ENCODE data around the gene SYNJ2.
"Not testable (repeated sequence)": the region's sequence is repeated elsewhere in the genome, so short reads cannot be mapped to it uniquely, and the experiment has no call there.

The SYNJ2 gene

GRCh38 chr6:157937916-157938315, 43.7 kb upstream of the SYNJ2 start:
- no peak overlapping the region for H3K14ac ChIP-seq (ENCODE audit: low read length)
- WGBS, 2 donors (ENCODE audit: extremely low coverage in 2 of 2, insufficient read length in 2 of 2, insufficient replicate concordance in 1 of 2) = no CpG with 5 or more reads among the region's 6 CpGs

GRCh38 chr6:157940375-157941036, 41.2 kb upstream of the SYNJ2 start:
- H3K4ac ChIP-seq (ENCODE audit: low read length); DNase-seq (ENCODE audit: low spot score); H3K27me3 ChIP-seq (ENCODE audit: control insufficient read depth in 3 of 3, insufficient read depth in 3 of 3, low read depth in 1 of 3, low read length in 3 of 3); H3K14ac ChIP-seq (ENCODE audit: low read length); H3K4me2 ChIP-seq (ENCODE audit: insufficient read depth, low read length, poor library complexity, severe bottlenecking); H4K91ac ChIP-seq (ENCODE audit: low read depth, low read length, poor library complexity); H3K4me3 ChIP-seq (ENCODE audit: low read length in 2 of 2); H3K9me3 ChIP-seq (replicated peaks in 1 of 2; ENCODE audit: control insufficient read depth in 2 of 2, insufficient read depth in 1 of 2, low read depth in 1 of 2, low read length in 2 of 2); H2AK5ac ChIP-seq (ENCODE audit: low read depth, low read length); H2BK5ac ChIP-seq (ENCODE audit: low read length); H2BK15ac ChIP-seq (ENCODE audit: low read length); H2BK12ac ChIP-seq (ENCODE audit: low read length); H3K18ac ChIP-seq (ENCODE audit: low read length); H2AFZ ChIP-seq (ENCODE audit: low read length); H3K23ac ChIP-seq (ENCODE audit: low read depth, low read length, poor library complexity); H3K79me1 ChIP-seq (ENCODE audit: low read depth, low read length); H3K9ac ChIP-seq (ENCODE audit: low read depth, low read length, poor library complexity); H3K27ac ChIP-seq (replicated peaks; ENCODE audit: low read length); H3K4me1 ChIP-seq (ENCODE audit: control insufficient read depth in 2 of 2, insufficient read depth in 1 of 2, low read depth in 1 of 2, low read length in 2 of 2); H4K8ac ChIP-seq (ENCODE audit: low read depth, low read length); H2BK120ac ChIP-seq (ENCODE audit: low read depth, low read length): not testable (repeated sequence)
- H3K36me3 ChIP-seq (replicated peaks in 1 of 2; ENCODE audit: control insufficient read depth in 2 of 2, insufficient read depth in 2 of 2, low read length in 2 of 2) = peaks cover 23 to 94% of the 10 kb centered on the region in 2 donors
- WGBS, 2 donors (ENCODE audit: extremely low coverage in 2 of 2, insufficient read length in 2 of 2, insufficient replicate concordance in 1 of 2) = no CpG with 5 or more reads among the region's 12 CpGs

More at GRCh38 chr6:157937916-157938315, 43.7 kb upstream of the SYNJ2 start:
- Histone ChIP-seq H3K4me3 (ENCODE audit: low read length in 2 of 2) (no peak overlapping the region), H3K4ac (ENCODE audit: low read length) (no peak overlapping the region), H3K9me3 (replicated peaks in 1 of 2; ENCODE audit: control insufficient read depth in 2 of 2, insufficient read depth in 1 of 2, low read depth in 1 of 2, low read length in 2 of 2) (no peaks in the 10 kb centered on the region), H2AFZ (ENCODE audit: low read length) (no peak overlapping the region), H3K27me3 (ENCODE audit: control insufficient read depth in 3 of 3, insufficient read depth in 3 of 3, low read depth in 1 of 3, low read length in 3 of 3) (no peaks in the 10 kb centered on the region), H3K9ac (ENCODE audit: low read depth, low read length, poor library complexity) (no peak overlapping the region), H3K36me3 (replicated peaks in 1 of 2; ENCODE audit: control insufficient read depth in 2 of 2, insufficient read depth in 2 of 2, low read length in 2 of 2) (peaks cover 17 to 95% of the 10 kb centered on the region in 2 donors), H3K27ac (replicated peaks; ENCODE audit: low read length) (no peak overlapping the region), H4K8ac (ENCODE audit: low read depth, low read length) (no peak overlapping the region), H3K4me2 (ENCODE audit: insufficient read depth, low read length, poor library complexity, severe bottlenecking) (no peak overlapping the region), H3K4me1 (ENCODE audit: control insufficient read depth in 2 of 2, insufficient read depth in 1 of 2, low read depth in 1 of 2, low read length in 2 of 2) (no peaks in the 10 kb centered on the region), H2BK120ac (ENCODE audit: low read depth, low read length) (no peak overlapping the region), H2BK15ac (ENCODE audit: low read length) (no peak overlapping the region), H3K18ac (ENCODE audit: low read length) (no peak overlapping the region), H3K79me1 (ENCODE audit: low read depth, low read length) (no peaks in the 10 kb centered on the region), H2BK12ac (ENCODE audit: low read length) (no peak overlapping the region), H2BK5ac (ENCODE audit: low read length) (no peak overlapping the region), H2AK5ac (ENCODE audit: low read depth, low read length) (no peak overlapping the region), H4K91ac (ENCODE audit: low read depth, low read length, poor library complexity) (no peak overlapping the region), H3K23ac (ENCODE audit: low read depth, low read length, poor library complexity) (no peak overlapping the region)
- DNase-seq (ENCODE audit: low spot score) = no peak

- H2BK15ac ChIP-seq (ENCODE audit: low read length) = no peak overlapping the region
- H3K23ac ChIP-seq (ENCODE audit: low read depth, low read length, poor library complexity) = no peak overlapping the region
- H3K79me1 ChIP-seq (ENCODE audit: low read depth, low read length) = no peaks in the 10 kb centered on the region
- no peak overlapping the region for H3K18ac ChIP-seq (ENCODE audit: low read length)
- no peak overlapping the region for H2AK5ac ChIP-seq (ENCODE audit: low read depth, low read length)
- WGBS, 2 donors (ENCODE audit: extremely low coverage in 2 of 2, insufficient read length in 2 of 2, insufficient replicate concordance in 1 of 2) = no CpG with 5 or more reads among the region's 13 CpGs
- H3K36me3 ChIP-seq (replicated peaks in 1 of 2; ENCODE audit: control insufficient read depth in 2 of 2, insufficient read depth in 2 of 2, low read length in 2 of 2) = peaks cover 22 to 89% of the 10 kb centered on the region in 2 donors
- H2BK12ac ChIP-seq (ENCODE audit: low read length) = no peak overlapping the region
- H3K27ac ChIP-seq (replicated peaks; ENCODE audit: low read length) = no peak overlapping the region
- no peak overlapping the region for H4K91ac ChIP-seq (ENCODE audit: low read depth, low read length, poor library complexity)
- no peak overlapping the region for H2BK5ac ChIP-seq (ENCODE audit: low read length)
- no peak overlapping the region for H3K14ac ChIP-seq (ENCODE audit: low read length)
- H4K8ac ChIP-seq (ENCODE audit: low read depth, low read length) = no peak overlapping the region
- H3K9me3 ChIP-seq (replicated peaks in 1 of 2; ENCODE audit: control insufficient read depth in 2 of 2, insufficient read depth in 1 of 2, low read depth in 1 of 2, low read length in 2 of 2) = no peaks in the 10 kb centered on the region
- H2BK120ac ChIP-seq (ENCODE audit: low read depth, low read length) = no peak overlapping the region
- no peak for DNase-seq (ENCODE audit: low spot score)
- no peaks in the 10 kb centered on the region for H3K4me1 ChIP-seq (ENCODE audit: control insufficient read depth in 2 of 2, insufficient read depth in 1 of 2, low read depth in 1 of 2, low read length in 2 of 2)
- no peak overlapping the region for H3K4ac ChIP-seq (ENCODE audit: low read length)
- H3K4me2 ChIP-seq (ENCODE audit: insufficient read depth, low read length, poor library complexity, severe bottlenecking) = no peak overlapping the region
- H3K4me3 ChIP-seq (ENCODE audit: low read length in 2 of 2) = no peak overlapping the region
- no peaks in the 10 kb centered on the region for H3K27me3 ChIP-seq (ENCODE audit: control insufficient read depth in 3 of 3, insufficient read depth in 3 of 3, low read depth in 1 of 3, low read length in 3 of 3)
- no peak overlapping the region for H3K9ac ChIP-seq (ENCODE audit: low read depth, low read length, poor library complexity)
- no peak overlapping the region for H2AFZ ChIP-seq (ENCODE audit: low read length)
Measured at GRCh38 chr6:157941101-157941863, 40.4 kb upstream of the SYNJ2 start.

DNA sequence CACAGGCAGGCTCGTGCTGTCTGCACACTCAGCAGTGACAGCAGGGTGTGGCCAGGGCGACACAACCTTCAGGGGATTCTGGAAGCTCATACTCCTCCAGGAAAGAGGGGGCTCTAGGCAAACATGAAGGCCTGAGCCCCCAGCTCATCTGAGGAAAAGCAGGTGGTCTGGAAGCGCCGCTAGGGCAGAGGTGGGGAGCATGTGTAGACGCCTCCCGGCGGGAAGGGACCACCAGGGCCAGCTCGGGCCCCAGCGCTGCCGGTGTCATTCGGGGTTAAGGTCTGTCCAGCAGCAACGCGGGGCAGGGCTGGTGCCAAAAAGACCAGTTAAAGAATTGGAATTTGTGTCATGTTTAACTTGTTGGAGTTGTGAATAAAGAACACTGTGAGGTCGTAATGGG, 39.3 kb upstream of the SYNJ2 start:
- Histone ChIP-seq H2AK5ac (ENCODE audit: low read depth, low read length) (no peak overlapping the region), H3K9ac (ENCODE audit: low read depth, low read length, poor library complexity) (peak overlapping the region; percentile 26), H3K9me3 (replicated peaks in 1 of 2; ENCODE audit: control insufficient read depth in 2 of 2, insufficient read depth in 1 of 2, low read depth in 1 of 2, low read length in 2 of 2) (no peaks in the 10 kb centered on the region), H3K27ac (replicated peaks; ENCODE audit: low read length) (no peak overlapping the region), H2BK12ac (ENCODE audit: low read length) (no peak overlapping the region), H3K4me2 (ENCODE audit: insufficient read depth, low read length, poor library complexity, severe bottlenecking) (no peak overlapping the region), H3K4me3 (ENCODE audit: low read length in 2 of 2) (no peak overlapping the region), H2BK120ac (ENCODE audit: low read depth, low read length) (no peak overlapping the region), H3K14ac (ENCODE audit: low read length) (no peak overlapping the region), H2AFZ (ENCODE audit: low read length) (no peak overlapping the region), H4K91ac (ENCODE audit: low read depth, low read length, poor library complexity) (no peak overlapping the region), H3K79me1 (ENCODE audit: low read depth, low read length) (no peaks in the 10 kb centered on the region), H3K4ac (ENCODE audit: low read length) (no peak overlapping the region), H2BK5ac (ENCODE audit: low read length) (no peak overlapping the region), H3K27me3 (ENCODE audit: control insufficient read depth in 3 of 3, insufficient read depth in 3 of 3, low read depth in 1 of 3, low read length in 3 of 3) (no peaks in the 10 kb centered on the region), H3K36me3 (replicated peaks in 1 of 2; ENCODE audit: control insufficient read depth in 2 of 2, insufficient read depth in 2 of 2, low read length in 2 of 2) (peaks cover 22 to 82% of the 10 kb centered on the region in 2 donors), H3K18ac (ENCODE audit: low read length) (peak overlapping the region; percentile 5), H3K23ac (ENCODE audit: low read depth, low read length, poor library complexity) (peak overlapping the region; percentile 38), H4K8ac (ENCODE audit: low read depth, low read length) (no peak overlapping the region), H2BK15ac (ENCODE audit: low read length) (no peak overlapping the region), H3K4me1 (ENCODE audit: control insufficient read depth in 2 of 2, insufficient read depth in 1 of 2, low read depth in 1 of 2, low read length in 2 of 2) (no peaks in the 10 kb centered on the region)
- DNase-seq (ENCODE audit: low spot score) = no peak
- no CpG with 5 or more reads among the region's 14 CpGs for WGBS, 2 donors (ENCODE audit: extremely low coverage in 2 of 2, insufficient read length in 2 of 2, insufficient replicate concordance in 1 of 2)
